H9 (cell line): ENCODE measurements around the gene CKMT2. TPM values are rescaled to one million over a fixed set of nuclear protein-coding genes. Genes with fewer than 3 reads are reported as not detected.
A peak's percentile ranks its signal among the peaks of the same experiment; 100 is the strongest.

ENCODE experiments used
- DNase-seq: peaks from one replicate; pipeline ENCODE4 v3.0.0-alpha.2; 2017
- H2AFZ ChIP-seq: one replicate; pipeline ENCODE4 v1.6.1; 2013; ENCODE audit warnings: mild to moderate bottlenecking, low read length, control low read depth, moderate library complexity
- H2AK5ac ChIP-seq: 2 replicates; pipeline ENCODE4 v1.6.1; 2013; ENCODE audit warnings: low read length, control low read depth, mixed read lengths; ENCODE audit not compliant: insufficient read length
- H2BK120ac ChIP-seq: one replicate; pipeline ENCODE4 v1.6.1; 2013; ENCODE audit warnings: low read depth, mild to moderate bottlenecking, low read length, control low read depth, inconsistent platforms; ENCODE audit not compliant: poor library complexity, severe bottlenecking
- H2BK12ac ChIP-seq: 2 replicates; pipeline ENCODE4 v1.6.1; 2013; ENCODE audit warnings: low read length, control low read depth, mixed read lengths, low read depth; ENCODE audit not compliant: insufficient read length
- H2BK15ac ChIP-seq: 2 replicates; pipeline ENCODE4 v1.6.1; 2013; ENCODE audit warnings: low read depth, low read length, control low read depth
- H2BK20ac ChIP-seq: one replicate; pipeline ENCODE4 v1.6.1; 2013; ENCODE audit warnings: low read depth, mild to moderate bottlenecking, low read length, control low read depth, inconsistent platforms; ENCODE audit not compliant: poor library complexity, severe bottlenecking
- H2BK5ac ChIP-seq: 2 replicates; pipeline ENCODE4 v1.6.1; 2013; ENCODE audit warnings: low read length, control low read depth, mixed read lengths; ENCODE audit not compliant: insufficient read length
- H3K14ac ChIP-seq: 2 replicates; pipeline ENCODE4 v1.6.1; 2013; ENCODE audit warnings: low read length, control low read depth; ENCODE audit not compliant: insufficient read depth
- H3K18ac ChIP-seq: 2 replicates; pipeline ENCODE4 v1.6.1; 2013; ENCODE audit warnings: low read depth, mild to moderate bottlenecking, mixed read lengths, low read length, control low read depth; ENCODE audit not compliant: insufficient read length
- H3K23ac ChIP-seq: 2 replicates; pipeline ENCODE4 v1.6.1; 2013; ENCODE audit warnings: low read length, control low read depth, mixed read lengths, low read depth; ENCODE audit not compliant: insufficient read length
- H3K23me2 ChIP-seq: 2 replicates; pipeline ENCODE4 v1.6.1; 2013; ENCODE audit warnings: low read depth, mild to moderate bottlenecking, mixed read lengths, low read length, control low read depth; ENCODE audit not compliant: insufficient read length, poor library complexity, severe bottlenecking
- H3K27ac ChIP-seq: 2 replicates; pipeline ENCODE4 v1.5.1; 2013; ENCODE audit warnings: low read length, control low read depth, mixed read lengths, low read depth; ENCODE audit not compliant: insufficient read length
- H3K27me3 ChIP-seq: 2 replicates; pipeline ENCODE4 v1.6.1; 2013; ENCODE audit warnings: low read length, control low read depth, inconsistent platforms; ENCODE audit not compliant: insufficient read depth
- H3K4ac ChIP-seq: 2 replicates; pipeline ENCODE4 v1.6.1; 2013; ENCODE audit warnings: low read depth, mild to moderate bottlenecking, control low read depth, inconsistent platforms, low read length, moderate library complexity
- H3K4me1 ChIP-seq: 2 replicates; pipeline ENCODE4 v1.6.1; 2013; ENCODE audit warnings: low read length, control low read depth, inconsistent platforms; ENCODE audit not compliant: insufficient read depth
- H3K4me2 ChIP-seq: 2 replicates; pipeline ENCODE4 v1.6.1; 2013; ENCODE audit warnings: low read length, control low read depth, mixed read lengths; ENCODE audit not compliant: insufficient read length, insufficient read depth
- H3K56ac ChIP-seq: 2 replicates; pipeline ENCODE4 v1.6.1; 2013; ENCODE audit warnings: low read depth, mild to moderate bottlenecking, mixed read lengths, low read length, control low read depth; ENCODE audit not compliant: insufficient read length
- H3K79me1 ChIP-seq: 2 replicates; pipeline ENCODE4 v1.6.1; 2013; ENCODE audit warnings: low read depth, mild to moderate bottlenecking, moderate library complexity, low read length, control low read depth, inconsistent platforms; ENCODE audit not compliant: insufficient read depth, poor library complexity, severe bottlenecking
- H3K79me2 ChIP-seq: 2 replicates; pipeline ENCODE4 v1.6.1; 2013; ENCODE audit warnings: low read length, control low read depth, inconsistent platforms; ENCODE audit not compliant: insufficient read depth
- H3K9ac ChIP-seq: 2 replicates; pipeline ENCODE4 v1.6.1; 2013; ENCODE audit warnings: low read length, control low read depth, mixed read lengths; ENCODE audit not compliant: insufficient read length; ENCODE audit errors: extremely low read depth
- H3K9me3 ChIP-seq: one replicate; pipeline ENCODE4 v1.6.1; 2013; ENCODE audit warnings: low read depth, low read length, inconsistent platforms; ENCODE audit not compliant: control insufficient read depth
- H3T11ph ChIP-seq: one replicate; pipeline ENCODE4 v1.6.1; 2013; ENCODE audit warnings: mild to moderate bottlenecking, low read length, control low read depth, inconsistent platforms
- H4K20me1 ChIP-seq: one replicate; pipeline ENCODE4 v1.6.1; 2013; ENCODE audit not compliant: control insufficient read depth, insufficient read length, insufficient read depth
- H4K5ac ChIP-seq: 2 replicates; pipeline ENCODE4 v1.6.1; 2013; ENCODE audit warnings: low read depth, mild to moderate bottlenecking, mixed read lengths, low read length, control low read depth; ENCODE audit not compliant: insufficient read length
- H4K8ac ChIP-seq: replicated peaks from 2 replicates; pipeline ENCODE4 v1.6.1; 2013; ENCODE audit warnings: low read length, control low read depth, mixed read lengths, low read depth; ENCODE audit not compliant: insufficient read length
- H4K91ac ChIP-seq: 2 replicates; pipeline ENCODE4 v1.6.1; 2013; ENCODE audit warnings: low read depth, mild to moderate bottlenecking, moderate library complexity, mixed read lengths, low read length, control low read depth; ENCODE audit not compliant: insufficient read length
- H3K27ac Mint-ChIP-seq, 3 experiments: 2 replicates in 2 of 3; 3 replicates in 1 of 3; pipeline ENCODE4 v1.8.0; 2020 to 2021; ENCODE audit warnings: mixed read lengths in 3 of 3, mild to moderate bottlenecking in 1 of 3, moderate library complexity in 1 of 3
- H3K27me3 Mint-ChIP-seq: 2 replicates; pipeline ENCODE4 v1.8.0; 2021; ENCODE audit warnings: low read depth, mild to moderate bottlenecking, moderate library complexity, mixed read lengths
- H3K36me3 Mint-ChIP-seq, 3 experiments: 2 replicates in 2 of 3; 3 replicates in 1 of 3; pipeline ENCODE4 v1.8.0; 2020 to 2021; ENCODE audit warnings: low read depth in 3 of 3, mixed read lengths in 3 of 3; ENCODE audit not compliant: insufficient read depth in 1 of 3
- H3K4me1 Mint-ChIP-seq, 2 experiments: 2 replicates each; pipeline ENCODE4 v1.8.0; 2020; ENCODE audit warnings: mixed read lengths in 2 of 2
- H3K4me3 Mint-ChIP-seq, 2 experiments: 2 replicates in 1 of 2; 3 replicates in 1 of 2; pipeline ENCODE4 v1.8.0; 2020 to 2021; ENCODE audit warnings: mild to moderate bottlenecking in 2 of 2, mixed read lengths in 2 of 2, moderate library complexity in 1 of 2
- H3K9me3 Mint-ChIP-seq, 2 experiments: 2 replicates in 1 of 2; 3 replicates in 1 of 2; pipeline ENCODE4 v1.8.0; 2020; ENCODE audit warnings: mild to moderate bottlenecking in 2 of 2, mixed read lengths in 2 of 2, moderate library complexity in 1 of 2
- CTCF ChIP-seq: fragments of 200-600 bp; sonication (generic); conservative IDR thresholded peaks from 3 replicates; pipeline ENCODE4 v1.8.0; 2021; ENCODE audit warnings: antibody characterized with exemption, mild to moderate bottlenecking
- WGBS: extraction: QIAGEN DNeasy Blood & Tissue Kit; methylation state at CpG from one replicate; pipeline ENCODE4 v1.1.7; 2013; ENCODE audit warnings: missing lambda C conversion rate, low lambda C conversion rate, mixed read lengths; ENCODE audit not compliant: insufficient read length; ENCODE audit errors: extremely low coverage; 5-methylcytosine and 5-hydroxymethylcytosine counted together
- total RNA-seq: library from RNA; stranded (reverse); gene quantifications from 2 replicates; pipeline ENCODE4 v1.2.1, GENCODE V29; 2021

The CKMT2 gene
- total RNA-seq, 1 experiment from 2014 or later: 1.8 TPM

GRCh38 chr5:81268521-81269196 is 35.5 kb downstream of the CKMT2 start:
- no peak overlapping the region for H3K9ac ChIP-seq
- no peak overlapping the region for H3K4ac ChIP-seq
- H3K9me3 ChIP-seq: no peaks in the 10 kb centered on the region
- peak overlapping the region in 1 of 3 experiments; percentile 16; a peak in 1 of 7 replicates for H3K27ac Mint-ChIP-seq
- H3K36me3 Mint-ChIP-seq: peaks cover 0 to 7% (median 2%) of the 10 kb centered on the region in 3 experiments; a peak in 4 of 7 replicates
- H2BK5ac ChIP-seq: no peak overlapping the region
- H3K4me1 ChIP-seq: peaks cover 4% of the 10 kb centered on the region; the same call in 1 of the 2 replicates
- H2AFZ ChIP-seq: no peak overlapping the region
- H3K14ac ChIP-seq: no peak overlapping the region
- WGBS: no CpG with 5 or more reads among the region's 3 CpGs
- H3K4me3 Mint-ChIP-seq: no peak overlapping the region
- H3K23ac ChIP-seq: no peak overlapping the region
- H2BK120ac ChIP-seq: no peak overlapping the region
- no peaks in the 10 kb centered on the region for H3K27me3 ChIP-seq
- no peak overlapping the region for H2BK20ac ChIP-seq
- H4K20me1 ChIP-seq: no peaks in the 10 kb centered on the region
- no peaks in the 10 kb centered on the region for H3K23me2 ChIP-seq
- no peak for TF ChIP-seq CTCF
- H3K27me3 Mint-ChIP-seq: no peaks in the 10 kb centered on the region
- H3K4me2 ChIP-seq: no peak overlapping the region
- no peak overlapping the region for H4K8ac ChIP-seq
- no peaks in the 10 kb centered on the region for H3K79me1 ChIP-seq
- H2AK5ac ChIP-seq: no peak overlapping the region
- peaks cover 2% of the 10 kb centered on the region; the same call in 1 of the 2 replicates for H3K79me2 ChIP-seq
- no peak overlapping the region for H3K18ac ChIP-seq
- peaks cover 26 to 29% of the 10 kb centered on the region in 2 experiments for H3K4me1 Mint-ChIP-seq
- no peak overlapping the region for H4K5ac ChIP-seq
- DNase-seq: no peak
- H3K9me3 Mint-ChIP-seq: peaks cover 1 to 6% of the 10 kb centered on the region in 2 experiments; a peak in 4 of 5 replicates
- H3K27ac ChIP-seq: no peak overlapping the region
- no peak overlapping the region for H3K56ac ChIP-seq
- no peak overlapping the region for H4K91ac ChIP-seq
- no peak overlapping the region for H2BK12ac ChIP-seq
- no peak overlapping the region for H3T11ph ChIP-seq
- H2BK15ac ChIP-seq: no peak overlapping the region
